ENCODE data around the gene FOS.
"Not testable (repeated sequence)": the region's sequence is repeated elsewhere in the genome, so short reads cannot be mapped to it uniquely, and the experiment has no call there.

The FOS gene

DNA sequence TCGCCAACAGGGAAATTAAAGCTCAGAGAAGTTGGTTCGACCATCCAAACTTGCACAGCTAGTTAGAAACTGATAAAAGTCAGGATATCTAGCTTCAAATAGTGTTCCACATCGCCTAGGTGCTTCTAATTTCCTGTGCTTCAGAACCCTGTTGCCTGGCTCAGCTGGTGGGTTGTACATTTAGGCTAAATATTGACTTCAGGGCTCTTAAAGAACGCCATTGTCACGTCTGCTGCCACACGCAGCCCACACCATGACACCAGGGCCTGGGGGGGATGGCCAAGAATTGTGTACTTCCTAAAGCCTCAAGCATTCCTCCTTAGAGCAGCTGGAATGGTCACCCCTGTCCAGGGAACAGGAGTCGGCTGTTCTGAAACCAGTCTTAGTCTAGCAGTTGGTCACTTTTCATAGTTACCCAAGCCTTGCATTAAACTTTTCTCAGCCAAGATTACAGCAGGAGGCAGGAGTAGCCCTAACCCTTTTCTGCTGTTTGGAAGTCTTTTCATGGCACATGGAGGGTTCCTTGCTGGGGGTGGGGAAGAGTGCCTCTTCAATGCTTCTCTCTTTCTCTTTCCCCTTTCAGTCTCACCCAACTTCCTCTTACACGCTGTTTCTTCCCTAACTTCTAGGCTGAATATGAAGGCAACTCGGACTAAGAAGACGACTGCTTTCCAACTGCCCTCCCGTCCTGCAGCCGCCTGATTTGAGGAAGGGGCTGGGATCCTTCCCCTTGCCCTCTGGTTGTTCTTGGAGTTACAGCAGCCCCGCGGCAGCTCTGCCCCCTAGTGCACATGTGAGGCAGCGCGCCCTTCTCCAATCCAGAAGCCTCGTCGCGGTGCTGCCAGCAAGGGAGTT is 17.1 kb downstream of the FOS start:
- DNase-seq, result peak; percentile 54

DNA sequence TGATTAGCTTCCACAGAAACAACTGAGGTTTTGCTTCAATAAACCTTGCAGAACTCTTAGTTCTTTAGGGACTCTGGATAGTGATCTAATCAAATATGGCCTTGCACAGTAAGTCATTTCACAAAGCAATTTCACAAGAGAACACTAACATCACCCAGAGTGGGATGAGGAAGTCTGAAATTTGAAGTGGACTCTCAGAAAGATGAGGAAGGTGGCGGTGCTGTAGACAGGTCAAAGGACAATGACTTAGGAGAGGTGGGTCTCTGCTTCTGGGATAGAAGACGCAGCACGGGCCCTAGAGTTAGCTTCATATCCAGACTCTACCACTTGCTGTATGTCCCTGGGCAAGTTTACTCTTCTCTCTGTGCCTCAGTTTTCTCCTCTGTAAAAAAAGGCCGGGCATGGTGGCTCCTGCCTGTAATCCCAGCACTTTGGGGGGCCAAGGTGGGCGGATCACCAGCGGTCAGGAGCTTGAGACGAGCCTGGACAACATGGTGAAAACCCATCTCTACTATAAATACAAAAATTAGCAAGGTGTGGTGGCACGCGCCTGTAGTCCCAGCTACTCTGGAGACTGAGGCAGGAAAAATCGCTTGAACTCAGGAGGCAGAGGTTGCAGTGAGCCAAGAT is 18.9 kb downstream of the FOS start:
- no peak for DNase-seq

DNA sequence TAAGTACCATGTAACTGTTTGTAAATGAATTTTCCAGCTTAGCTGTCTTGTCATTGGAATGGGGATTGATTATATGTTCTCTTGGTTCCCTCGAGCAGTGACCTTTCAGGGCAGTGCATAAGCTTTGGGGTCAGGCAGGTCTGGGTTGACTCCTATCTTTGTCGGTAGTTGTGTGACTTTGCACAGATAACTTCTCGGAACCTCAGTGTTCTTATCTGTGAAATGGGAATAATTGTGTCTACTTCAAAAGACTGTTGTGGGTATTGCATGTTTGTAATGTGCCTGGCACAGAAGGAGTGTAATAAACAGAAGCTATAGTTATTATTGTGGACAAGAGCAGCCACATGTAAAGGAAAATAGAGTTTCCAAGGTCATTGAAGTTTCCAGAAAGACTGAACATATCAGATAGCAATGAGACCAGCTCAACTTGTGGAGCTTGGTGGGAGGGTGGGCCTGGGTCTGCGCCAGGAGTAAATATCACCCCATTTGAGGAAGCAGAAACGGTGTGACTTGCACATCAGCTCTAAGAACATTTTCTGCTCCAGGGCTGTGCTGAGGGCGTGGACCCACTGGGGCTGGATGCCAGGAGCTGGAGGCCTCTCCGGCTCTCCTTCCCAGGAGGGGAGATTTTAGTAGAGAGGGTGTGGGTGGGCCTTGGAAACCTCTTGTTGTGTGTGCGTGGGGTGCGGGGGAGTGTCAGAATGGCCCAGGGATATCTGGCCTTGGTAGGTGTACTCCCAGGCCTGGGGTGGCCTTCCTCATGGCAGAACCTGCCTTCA is 19.7 kb downstream of the FOS start:
- no peak for DNase-seq

DNA sequence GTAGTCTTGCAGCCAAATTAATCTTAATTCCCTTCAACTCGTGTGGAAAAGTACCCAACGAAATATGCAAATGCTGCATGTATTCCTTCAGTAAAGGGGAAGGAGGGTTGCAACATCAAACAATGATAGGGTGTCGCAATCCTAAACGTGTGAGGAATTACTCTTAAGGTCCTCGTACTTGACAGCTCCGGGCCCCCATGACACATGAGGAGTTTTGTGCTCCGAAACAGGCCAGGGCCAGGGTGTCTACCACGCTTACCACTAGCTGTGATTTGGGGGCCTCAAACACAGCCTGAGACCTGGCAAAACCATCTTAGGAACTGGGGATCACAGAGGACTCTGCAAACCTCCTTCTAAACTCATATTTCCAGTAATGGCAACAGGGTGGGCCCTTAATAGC is 20.4 kb downstream of the FOS start:
- no peak for DNase-seq

DNA sequence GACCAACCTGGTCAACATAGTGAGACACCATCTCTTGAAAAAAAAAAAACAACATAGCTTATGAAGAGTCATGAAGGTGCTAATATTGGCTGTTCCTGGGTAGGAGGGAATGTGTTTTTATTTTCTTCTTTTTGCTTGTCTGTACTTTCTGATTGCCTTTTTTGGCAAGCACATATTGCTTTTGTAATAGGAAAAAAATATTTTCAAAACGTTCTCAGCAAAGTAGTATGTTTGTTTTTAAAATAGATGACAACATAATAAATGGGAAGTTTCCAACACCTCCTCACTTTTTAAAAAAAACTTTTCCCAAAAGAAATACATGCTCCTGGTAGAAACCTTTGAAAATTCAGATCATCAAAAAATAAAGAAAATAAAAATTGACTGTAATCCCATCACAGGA is 20.9 kb downstream of the FOS start:
- no peak for DNase-seq

DNA sequence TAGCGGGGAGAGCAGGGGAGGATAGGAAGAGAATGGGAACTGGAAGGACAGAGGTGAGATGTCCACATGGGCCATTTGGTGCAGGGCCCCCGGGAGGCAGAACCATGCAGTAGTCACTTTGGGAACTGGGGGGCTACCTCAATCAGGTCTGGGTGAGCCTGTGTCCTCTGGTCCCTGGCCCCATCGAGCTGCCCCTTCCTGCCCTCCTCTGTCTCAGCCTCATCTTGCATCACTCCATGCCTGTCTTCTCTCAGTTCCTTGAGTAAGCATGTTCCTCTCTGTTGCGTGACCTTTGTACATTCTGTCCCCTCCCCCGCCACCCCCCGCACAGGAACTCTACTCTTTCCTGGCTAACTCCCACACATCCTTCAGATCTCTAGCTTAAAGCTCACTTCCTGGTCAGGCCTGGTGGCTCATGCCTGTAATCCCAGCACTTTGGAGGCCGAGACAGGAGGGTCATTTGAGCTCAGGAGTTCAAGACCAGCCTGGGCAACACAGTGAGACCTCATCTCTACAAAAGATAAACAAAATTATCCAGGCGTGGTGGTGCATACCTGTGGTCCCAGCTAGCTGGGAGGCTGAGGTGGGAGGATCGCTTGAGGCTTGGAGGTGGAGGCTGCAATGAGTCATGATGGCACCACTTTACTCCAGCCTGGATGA is 23.2 kb downstream of the FOS start:
- DNase-seq, result no peak

DNA sequence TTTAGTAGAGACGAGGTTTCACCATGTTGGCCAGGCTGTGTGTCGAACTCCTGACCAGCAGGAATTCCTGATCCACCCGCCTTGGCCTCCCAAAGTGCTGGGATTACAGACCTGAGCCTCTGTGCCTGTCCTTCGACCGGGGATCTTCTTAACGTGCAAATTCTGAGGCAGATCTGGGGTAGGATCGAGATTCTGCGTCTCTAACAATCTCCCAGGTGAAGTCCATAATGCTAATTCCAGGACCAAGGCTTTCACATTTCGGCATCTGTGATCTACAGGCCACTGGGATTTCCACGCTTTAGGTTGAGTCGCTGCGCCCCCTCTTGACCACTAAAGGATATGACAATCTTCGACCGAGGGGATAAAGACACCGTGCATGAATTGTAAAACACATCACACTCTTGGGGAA is 24.8 kb downstream of the FOS start:
- no peak for DNase-seq

DNA sequence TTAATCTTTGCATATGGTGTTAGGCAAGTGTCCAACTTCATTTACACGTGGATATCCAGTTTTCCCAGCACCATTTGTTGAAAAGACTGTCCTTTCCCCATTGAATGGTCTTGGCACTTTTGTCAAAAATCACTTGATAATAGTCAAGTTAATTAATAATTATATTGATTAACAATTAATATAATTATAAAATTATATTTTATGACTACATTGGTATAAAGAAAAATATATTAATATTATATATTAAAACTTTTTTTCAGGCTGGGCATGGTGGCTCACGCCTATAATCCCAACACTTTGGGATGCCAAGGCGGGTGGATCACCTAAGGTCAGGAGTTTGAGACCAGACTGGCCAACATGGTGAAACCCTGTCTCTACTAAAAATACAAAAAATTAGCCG is 27.8 kb downstream of the FOS start:
- not testable (repeated sequence) for DNase-seq

DNA sequence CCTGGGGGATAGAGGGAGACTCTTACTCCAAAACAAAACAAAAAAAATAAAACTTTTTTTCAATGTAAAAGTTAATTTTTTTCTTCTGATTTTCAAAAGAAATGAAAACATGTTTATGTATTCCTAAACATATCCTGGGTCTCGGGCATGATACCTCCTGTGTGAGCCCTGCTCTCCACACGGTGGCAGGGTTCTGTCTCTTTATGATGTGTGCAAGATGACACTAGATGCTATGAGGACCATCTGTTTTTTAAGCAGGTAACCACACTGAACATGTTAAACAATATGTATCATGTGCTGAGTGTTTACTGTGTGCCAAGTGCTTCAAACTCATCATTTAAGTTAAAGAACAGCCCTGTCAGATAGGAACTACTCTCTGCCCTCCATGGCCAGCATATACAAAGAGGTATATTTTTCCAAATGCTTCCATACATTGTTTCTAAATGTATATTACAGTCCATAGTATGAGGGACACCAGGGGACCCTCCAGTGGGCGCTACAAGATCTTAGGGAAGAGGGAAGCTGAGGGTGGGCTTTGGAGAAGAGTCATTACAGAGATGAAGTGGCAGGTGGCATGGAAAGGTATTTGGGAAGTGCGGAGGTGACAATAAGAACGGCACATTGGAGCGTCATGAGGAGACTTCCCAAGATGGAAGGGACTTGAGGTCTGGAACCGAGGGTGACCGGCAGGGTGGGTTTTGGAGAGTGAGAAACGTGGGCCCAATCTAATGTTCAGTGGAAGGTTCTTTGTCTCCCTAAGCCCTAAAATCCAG is 28.5 kb downstream of the FOS start:
- DNase-seq, result no peak

DNA sequence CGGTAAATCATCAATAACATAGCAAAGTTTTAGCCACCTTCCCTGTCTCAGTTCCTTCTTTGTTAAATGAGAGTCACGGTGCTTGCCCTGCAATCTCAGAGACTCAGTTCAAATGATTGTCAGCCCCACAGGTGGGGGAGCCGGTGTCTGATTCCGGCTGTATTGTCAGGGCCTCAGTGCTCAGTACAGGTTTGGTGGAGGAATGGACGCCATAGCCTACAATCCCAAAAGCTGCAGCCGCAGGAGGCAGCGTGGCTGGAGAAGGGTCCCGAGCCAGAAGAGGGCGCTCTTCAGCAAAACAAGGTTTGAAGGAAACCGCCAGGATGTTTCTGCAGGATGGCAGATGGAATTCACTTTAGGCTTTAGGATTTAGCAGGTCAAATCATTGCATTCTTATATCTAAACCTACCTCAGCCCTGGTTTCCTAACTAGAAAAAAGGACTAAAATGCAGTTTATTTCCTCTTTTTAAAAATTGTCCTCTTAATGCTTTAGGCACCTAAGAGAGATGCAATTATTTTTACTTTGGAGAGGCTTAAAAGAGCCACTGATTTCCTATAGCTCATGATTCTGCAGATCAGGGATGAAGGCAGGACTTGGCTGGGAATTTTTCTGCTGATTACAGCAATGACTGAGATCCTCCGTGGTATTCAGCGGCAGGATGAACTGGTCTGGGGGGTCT is 29.2 kb downstream of the FOS start:
- peak; percentile 22 for DNase-seq

DNA sequence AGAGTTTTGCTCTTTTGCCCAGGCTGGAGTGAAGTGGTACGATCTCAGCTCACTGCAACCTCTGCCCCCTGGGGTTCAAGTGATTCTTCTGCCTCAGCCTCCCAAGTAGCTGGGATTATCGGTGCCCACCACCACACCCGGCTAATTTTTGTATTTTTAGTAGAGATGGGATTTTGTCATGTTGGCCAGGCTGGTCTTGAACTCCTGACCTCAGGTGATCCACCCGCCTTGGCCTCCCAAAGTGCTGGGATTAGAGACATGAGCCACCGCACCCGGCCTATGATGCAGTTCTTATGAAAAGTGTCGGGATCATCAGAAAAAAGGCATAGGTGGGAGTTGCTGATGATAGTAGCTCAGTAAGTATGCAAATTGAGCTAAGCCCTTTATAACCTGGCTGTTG is 30.4 kb downstream of the FOS start:
- not testable (repeated sequence) for DNase-seq

DNA sequence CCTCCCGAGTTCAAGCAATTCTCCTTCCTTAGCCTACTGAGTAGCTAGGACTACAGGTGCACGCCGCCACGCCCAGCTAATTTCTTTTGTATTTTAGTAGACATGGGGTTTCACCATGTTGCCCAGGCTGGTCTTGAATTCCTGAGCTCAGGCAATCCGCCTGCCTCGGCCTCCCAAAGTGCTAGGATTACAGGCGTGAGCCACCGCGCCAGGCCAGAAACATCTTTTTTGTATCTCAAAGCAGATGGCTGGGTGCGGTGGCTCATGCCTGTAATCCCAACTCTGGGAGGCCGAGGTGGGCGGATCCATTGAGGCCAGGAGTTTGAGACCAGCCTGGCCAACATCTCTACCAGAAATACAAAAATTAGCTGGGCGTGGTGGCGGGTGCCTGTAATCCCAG is 30.9 kb downstream of the FOS start:
- DNase-seq, result not testable (repeated sequence)

DNA sequence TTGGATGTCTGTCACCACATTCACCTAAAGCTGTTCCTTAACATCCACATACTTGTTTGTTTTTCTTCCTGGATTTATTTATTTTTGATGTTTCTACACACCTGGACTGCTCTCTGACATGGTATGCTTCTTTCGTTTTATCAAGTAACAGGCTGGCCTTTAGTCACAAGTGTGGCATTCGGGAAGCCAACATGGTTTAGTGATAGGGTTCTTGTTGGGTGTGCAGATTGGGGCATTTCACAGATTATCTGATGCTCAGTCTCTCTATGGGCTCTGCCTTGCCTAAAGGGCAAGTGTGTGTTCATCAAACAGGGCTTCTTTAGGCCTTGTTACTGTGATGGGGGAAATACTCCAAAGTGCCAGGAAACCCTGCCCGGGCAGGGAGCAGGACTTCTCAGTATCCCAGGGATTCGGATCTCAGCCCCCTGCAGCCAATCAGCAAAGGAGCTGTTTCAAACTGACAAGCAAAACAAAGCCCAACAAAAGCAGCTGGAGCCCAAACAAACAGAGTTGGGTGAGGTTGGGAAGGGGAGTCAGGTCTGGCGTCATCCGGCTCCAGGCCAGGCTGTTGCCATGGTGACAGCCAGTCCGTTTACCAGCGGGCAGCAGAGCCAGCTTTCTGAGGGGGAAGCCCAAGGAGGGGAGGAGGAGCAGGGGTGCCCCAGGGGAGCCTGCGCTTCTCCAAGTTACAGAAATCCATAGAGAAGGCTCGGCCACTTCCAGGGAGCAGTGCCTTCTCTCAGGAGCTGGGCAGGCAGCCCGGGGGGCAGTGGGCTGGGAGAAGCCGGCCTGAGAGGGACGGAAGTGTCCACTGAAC is 31.9 kb downstream of the FOS start:
- no peak for DNase-seq

DNA sequence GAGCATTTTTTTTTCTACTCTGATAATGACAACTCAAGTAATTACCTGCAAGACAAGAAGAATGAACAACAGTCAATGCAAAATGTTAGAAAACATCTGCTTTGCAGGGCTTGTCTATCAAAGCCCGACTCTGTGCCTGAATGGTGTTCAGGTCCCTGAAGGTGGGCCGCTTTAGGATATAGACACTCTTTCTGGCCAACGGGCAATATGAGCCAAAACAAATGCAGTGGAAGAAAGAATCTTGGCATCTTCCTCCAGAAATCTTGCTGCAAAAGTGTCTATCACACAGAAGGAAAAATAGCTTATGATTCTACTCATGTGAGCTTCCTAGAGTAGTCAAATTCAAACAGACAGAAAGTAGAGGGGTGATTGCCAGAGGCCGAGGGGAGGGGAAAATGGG is 32.7 kb downstream of the FOS start:
- DNase-seq, result no peak

DNA sequence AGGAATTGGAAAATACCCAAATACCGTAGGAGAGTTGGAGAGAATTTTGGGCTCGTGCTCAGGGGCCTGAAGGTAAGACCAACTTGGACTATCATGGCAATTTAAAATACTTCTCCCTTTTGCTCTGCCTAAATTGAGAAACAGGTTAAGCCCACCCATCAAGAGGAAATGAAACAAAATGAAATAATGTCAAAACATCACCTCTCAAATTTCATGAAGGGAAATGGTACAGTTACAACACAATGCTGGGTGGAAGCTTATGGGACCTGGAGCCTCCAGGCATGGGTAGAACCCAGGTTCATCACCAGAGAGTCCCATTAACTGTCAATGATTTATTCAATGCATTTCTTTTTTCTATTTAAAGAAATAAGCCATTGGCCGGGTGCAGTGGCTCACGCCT is 33.7 kb downstream of the FOS start:
- DNase-seq, result no peak

DNA sequence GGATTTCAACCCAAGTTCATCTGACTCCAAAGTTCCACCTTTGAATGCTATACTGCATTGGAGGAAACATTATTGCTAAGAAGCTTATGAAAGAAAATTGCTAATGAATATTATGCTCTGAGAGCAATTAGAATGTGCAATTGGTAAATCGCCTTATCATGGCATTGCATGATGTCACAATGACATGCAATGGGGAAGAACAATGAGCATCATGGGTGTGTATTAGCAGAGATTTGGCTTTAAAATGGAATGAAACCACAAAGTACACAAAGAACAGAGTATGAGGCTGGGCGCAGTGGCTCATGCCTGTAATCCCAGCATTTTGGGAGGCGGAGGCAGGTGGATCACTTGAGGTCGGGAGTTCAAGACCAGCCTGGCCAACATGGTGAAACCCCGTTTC is 34.7 kb downstream of the FOS start:
- no peak for DNase-seq

DNA sequence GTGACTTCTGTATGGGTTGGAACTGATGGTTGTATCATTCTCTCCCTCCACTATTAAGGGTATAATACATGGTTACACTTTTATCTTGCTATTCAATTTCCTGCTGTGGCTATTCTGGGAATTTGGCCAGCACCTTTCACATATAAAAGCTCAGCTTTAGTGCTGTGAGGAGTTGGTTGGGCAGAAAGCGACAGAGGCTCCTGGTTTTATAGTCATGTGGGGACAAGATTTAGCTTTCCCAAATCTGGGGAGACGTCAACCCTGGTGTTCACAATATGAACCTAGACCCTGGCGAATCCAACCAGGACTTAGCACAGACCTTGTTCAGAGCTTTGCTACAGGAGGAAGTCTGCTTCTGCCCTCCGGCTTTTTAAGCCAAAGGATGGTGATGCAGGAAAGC is 36.5 kb downstream of the FOS start:
- DNase-seq, result no peak

DNA sequence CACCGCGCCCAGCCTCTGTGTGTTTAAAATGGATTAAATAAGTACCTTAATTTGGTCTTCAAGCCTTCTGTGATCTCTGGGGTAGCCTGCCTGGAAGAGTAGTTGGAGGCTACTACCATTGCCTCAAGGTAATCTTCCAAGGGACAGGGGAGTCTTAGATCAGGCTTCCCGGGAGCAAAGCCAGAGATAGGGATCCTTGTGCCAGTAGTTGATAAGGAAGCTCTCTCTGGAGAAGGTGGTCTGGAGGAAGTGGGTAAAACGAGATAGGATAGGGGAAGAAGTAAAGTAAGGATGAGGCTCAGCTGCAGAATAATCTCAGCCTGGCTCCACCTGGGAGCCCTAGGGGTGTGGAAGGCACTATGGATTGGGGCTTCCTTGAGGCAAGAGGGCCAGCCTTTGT is 38.5 kb downstream of the FOS start:
- DNase-seq, result no peak

DNA sequence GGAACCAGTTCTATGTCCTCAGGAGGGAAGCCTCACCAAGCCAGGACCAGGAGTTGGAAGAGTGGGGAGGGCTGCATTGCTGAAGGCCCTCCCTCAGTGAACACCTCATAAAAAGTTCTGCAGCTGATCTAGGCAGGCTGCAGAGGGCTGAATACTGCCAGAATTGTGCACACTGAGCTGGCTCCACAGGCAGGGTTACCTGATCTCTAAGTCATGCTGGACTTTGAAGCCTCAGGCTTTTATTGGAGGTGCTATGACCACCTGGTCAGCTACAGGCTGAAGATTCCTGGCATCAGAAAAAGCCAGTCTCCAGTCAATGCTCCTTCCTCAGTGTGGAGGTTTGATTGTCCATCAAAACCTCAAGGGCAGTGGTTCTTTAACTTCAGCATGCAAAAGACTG is 39.7 kb downstream of the FOS start:
- DNase-seq, result no peak

DNA sequence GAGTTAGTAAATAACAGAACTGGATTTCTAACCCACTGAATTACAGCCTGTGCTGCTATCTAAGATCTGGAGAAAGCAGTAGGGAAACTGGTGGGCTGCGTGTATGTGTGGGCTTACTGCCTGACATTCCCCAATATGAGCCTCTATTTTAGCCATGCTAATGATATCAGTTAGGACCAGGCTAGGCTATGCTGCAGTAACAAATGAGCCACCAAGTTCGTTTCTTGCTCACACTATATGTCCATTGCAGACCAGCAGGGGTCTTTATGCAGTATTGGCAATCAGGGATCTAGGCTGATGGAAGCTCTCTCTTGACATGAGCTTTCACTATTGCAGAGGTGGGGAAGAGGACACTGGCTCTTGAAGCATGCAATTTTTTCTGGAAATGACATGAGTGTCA is 40.4 kb downstream of the FOS start:
- DNase-seq, result no peak

DNA sequence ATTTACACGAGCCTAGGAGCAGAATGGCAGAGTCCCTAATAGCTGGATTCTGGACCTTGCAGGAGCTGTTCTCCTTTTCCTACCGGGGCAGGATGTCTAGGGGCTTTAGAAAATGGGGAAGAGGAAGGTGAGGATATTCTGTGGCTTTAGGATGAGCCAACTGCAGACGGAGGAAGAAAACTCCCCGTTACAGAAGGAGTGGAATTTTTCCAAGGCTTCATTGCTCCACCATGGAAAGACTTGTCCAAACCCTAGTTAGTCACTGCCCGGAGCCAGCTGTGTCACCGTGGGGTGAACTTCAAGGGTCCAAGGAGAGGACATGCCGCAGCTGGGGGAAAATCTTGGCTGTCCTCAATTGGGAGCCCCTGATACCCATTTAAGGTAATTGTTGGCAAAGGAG is 41.6 kb downstream of the FOS start:
- no peak for DNase-seq

Data from NK-92 treated with Interleukin-12 subunit alpha and Interleukin-12 subunit beta, amount 100 ng/mL, for 24 hours (cell line).